HG03025 (cell line): ENCODE results near the gene OR10Z1.

Experiments used
- ATAC-seq: cut with Tn5 transposase; IDR thresholded peaks from one replicate; pipeline ENCODE4 v1.9.1; 2021; ENCODE audit warnings: mild to moderate bottlenecking, moderate library complexity; ENCODE audit not compliant: unreplicated experiment, low FRiP score

The OR10Z1 gene, protein sequence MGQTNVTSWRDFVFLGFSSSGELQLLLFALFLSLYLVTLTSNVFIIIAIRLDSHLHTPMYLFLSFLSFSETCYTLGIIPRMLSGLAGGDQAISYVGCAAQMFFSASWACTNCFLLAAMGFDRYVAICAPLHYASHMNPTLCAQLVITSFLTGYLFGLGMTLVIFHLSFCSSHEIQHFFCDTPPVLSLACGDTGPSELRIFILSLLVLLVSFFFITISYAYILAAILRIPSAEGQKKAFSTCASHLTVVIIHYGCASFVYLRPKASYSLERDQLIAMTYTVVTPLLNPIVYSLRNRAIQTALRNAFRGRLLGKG

GRCh38 chr1:158604968-158605367 lies at the start of gene OR10Z1:
TSS of gene OR10Z1 (plus strand) at chr1:158605268. CDS start at chr1:158606439, 1,171 bp downstream.
- no peak for ATAC-seq

- ATAC-seq: no peak
Observed at GRCh38 chr1:158559696-158560095, 45.4 kb upstream of the OR10Z1 start.

GRCh38 chr1:158563853-158564252 lies 41.2 kb upstream of the OR10Z1 start:
- no peak for ATAC-seq

GRCh38 chr1:158564608-158565007 lies 40.5 kb upstream of the OR10Z1 start:
- no peak for ATAC-seq

- no peak for ATAC-seq
Observed at GRCh38 chr1:158570480-158570879, 34.6 kb upstream of the OR10Z1 start, which contains the start of gene OR6P1. TSS of gene OR6P1 (minus strand) at chr1:158570580. CDS start at chr1:158563604, 6,976 bp downstream.

DNA sequence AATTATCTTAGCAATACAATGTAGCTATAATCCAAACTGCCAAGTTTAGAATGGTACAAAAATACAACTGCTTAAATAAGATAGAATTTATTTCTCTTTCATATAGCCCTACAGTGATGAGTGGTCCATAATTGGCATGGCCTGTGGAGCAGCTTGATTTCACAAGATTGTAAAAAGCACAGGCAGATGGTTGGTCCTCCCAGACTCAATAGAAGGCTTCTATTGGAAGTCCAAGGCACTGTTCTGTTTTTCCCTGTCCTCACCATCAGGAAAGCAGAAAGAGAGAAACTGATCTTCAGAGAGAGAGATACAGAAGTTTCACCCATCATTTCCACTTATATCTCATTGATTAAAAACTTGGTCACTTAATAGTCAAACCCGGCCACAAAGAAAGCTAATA lies 32.8 kb upstream of the OR10Z1 start:
- ATAC-seq: no peak

DNA sequence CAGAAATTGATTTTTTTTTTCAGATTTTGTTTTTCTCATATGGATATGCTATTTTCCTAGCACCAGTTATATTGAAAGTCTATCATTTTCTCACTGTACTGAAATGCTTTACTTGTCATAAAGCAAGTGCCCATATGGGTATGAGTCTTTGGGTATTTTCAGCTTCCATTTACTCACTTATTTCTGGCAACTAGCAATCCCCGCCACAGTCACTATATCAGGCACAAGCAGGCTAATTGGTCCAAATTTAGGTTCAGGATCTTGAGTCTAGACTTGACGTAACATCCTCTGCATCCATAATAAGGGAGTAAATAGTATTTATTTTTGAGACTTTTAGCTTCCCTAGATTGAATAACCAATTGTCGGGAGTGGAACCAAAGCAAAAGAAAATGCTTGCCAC lies 27.5 kb upstream of the OR10Z1 start:
- ATAC-seq: no peak

GRCh38 chr1:158579733-158580132 lies 25.3 kb upstream of the OR10Z1 start, which contains the start of gene OR10X1:
TSS of gene OR10X1 (minus strand) at chr1:158579899. CDS start at chr1:158579899, 0 bp downstream.
- no peak for ATAC-seq

DNA sequence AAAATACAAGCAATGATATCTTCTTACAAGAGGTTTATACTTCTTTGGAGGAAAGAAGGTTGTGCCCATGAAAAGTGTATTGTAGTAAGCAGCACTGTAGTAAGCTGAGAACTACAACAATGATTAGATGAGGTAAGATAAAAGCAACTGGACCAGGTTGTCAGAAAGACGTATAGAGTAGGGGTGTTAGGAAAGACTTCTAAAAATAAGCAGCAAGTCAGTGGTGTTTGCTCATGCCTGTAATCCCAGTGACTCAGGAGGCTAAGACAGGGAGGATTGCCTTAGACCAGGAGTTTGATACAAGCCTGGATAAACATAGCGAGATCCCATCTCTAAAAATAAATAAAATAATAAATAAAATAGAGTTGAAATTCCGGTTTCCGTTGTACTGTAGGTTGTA lies 21.1 kb upstream of the OR10Z1 start:
- ATAC-seq: no peak

- ATAC-seq: no peak
Observed at GRCh38 chr1:158586942-158587341, 18.1 kb upstream of the OR10Z1 start.

DNA sequence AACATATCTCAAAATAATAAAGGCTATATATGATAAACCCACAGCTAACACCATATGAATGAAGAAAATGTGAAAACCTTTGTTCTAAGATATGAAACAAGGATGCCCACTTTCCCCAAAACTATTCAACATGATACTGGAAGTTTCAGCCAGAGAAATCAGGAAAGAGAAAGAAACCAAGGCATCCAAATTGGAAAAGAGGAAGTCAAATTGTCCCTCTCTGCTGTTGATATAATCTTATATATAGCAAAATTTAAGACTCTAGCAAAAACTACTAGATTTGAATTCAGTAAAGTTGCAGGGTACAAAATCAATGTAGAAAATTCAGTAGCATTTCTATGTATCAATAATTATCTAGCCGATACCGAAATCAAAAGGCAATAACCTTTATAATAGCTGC lies 4.3 kb upstream of the OR10Z1 start:
- ATAC-seq: no peak

- no peak for ATAC-seq
Observed at GRCh38 chr1:158607296-158607695, 2.2 kb downstream of the OR10Z1 start.

DNA sequence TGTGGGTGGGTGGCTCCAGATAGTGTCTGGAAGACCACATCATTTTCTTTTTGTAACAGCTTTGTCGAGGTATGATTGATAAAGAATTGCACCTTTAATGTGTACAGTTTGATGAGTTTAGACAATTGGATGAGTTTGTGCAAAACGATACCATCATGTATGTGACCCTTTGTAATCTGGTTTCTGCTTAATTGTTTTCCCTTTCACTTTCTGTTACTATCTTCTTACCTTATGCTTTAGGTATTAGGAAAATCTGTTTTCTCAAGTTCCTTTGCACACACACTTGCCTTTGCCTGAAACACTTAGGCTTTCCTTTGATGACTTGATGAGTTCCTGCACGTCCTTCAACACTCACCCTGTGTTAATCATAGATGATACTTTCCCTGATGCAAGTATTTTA lies 6.8 kb downstream of the OR10Z1 start:
- no peak for ATAC-seq

- ATAC-seq: no peak
Observed at GRCh38 chr1:158613764-158614163, 8.7 kb downstream of the OR10Z1 start.

GRCh38 chr1:158638146-158638545 lies 33.1 kb downstream of the OR10Z1 start:
- ATAC-seq: no peak

- ATAC-seq: no peak
Observed at GRCh38 chr1:158638904-158639303, 33.8 kb downstream of the OR10Z1 start.

- no peak for ATAC-seq
Observed at GRCh38 chr1:158644449-158644848, 39.4 kb downstream of the OR10Z1 start.

- ATAC-seq: no peak
Observed at GRCh38 chr1:158646465-158646864, 41.4 kb downstream of the OR10Z1 start.

GRCh38 chr1:158649052-158649451 lies 44.0 kb downstream of the OR10Z1 start:
- ATAC-seq: no peak

DNA sequence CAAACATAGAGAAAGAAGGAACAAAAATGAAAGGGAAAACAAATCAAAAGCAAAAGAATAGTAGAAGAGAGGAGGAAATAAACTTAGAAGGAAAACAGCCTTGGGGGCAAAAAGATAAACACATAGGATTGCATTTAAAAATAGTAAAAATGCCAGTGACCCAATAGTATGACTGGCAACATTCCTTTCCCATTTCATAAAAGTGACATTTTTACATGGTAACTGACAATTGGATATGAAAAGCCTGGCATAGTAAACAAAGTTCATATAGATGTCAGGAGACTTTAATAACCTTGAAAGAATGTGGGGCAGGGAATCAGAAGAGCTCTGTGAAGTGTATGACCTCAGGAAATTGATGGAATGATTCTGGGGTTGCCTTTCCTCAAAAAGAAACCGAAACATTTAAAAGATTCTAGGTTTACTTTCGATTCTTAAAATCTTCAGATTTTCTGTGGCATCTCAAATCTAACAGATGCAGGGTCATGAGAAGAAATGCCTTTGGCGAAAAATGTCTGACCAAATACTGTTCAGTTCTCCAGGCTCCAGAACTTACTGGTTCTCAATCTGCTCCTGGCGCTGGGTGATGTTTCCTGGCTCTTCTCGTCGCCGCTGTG lies 47.8 kb downstream of the OR10Z1 start:
- ATAC-seq: no peak

- no peak for ATAC-seq
Observed at GRCh38 chr1:158654086-158654485, 49.0 kb downstream of the OR10Z1 start.

GRCh38 chr1:158654571-158654970 lies 49.5 kb downstream of the OR10Z1 start:
- ATAC-seq: no peak
